Spleen (tissue), 11 donors: ENCODE measurements around the gene LINC01488. TPM values are rescaled to one million over a fixed set of nuclear protein-coding genes. Genes with fewer than 3 reads are reported as not detected.
A peak's percentile ranks its signal among the peaks of the same experiment; 100 is the strongest.

Source experiments
- DNase-seq: peaks from one replicate; pipeline ENCODE4 v3.0.0-alpha.2; 2020
- H3K27ac ChIP-seq, 8 donors: fragments of 200-600 bp; sonication (generic) in 7 of 8; 1 replicate in 4 of 8; 2 replicates in 4 of 8; pipeline versions ENCODE4 v1.5.0 to v1.8.0; 2016 to 2021; ENCODE audit warnings: inconsistent platforms in 4 of 8, mild to moderate bottlenecking in 4 of 8, moderate library complexity in 1 of 8
- H3K27me3 ChIP-seq, 7 donors: fragments of 200-600 bp; sonication (generic) in 6 of 7; replicated peaks in 1 of 7; 1 replicate in 4 of 7; 2 replicates in 3 of 7; pipeline versions ENCODE4 v1.5.0 to v1.8.0; 2016 to 2021; ENCODE audit warnings: inconsistent platforms in 3 of 7, mild to moderate bottlenecking in 1 of 7
- H3K36me3 ChIP-seq, 6 donors: fragments of 200-600 bp; sonication (generic) in 5 of 6; 1 replicate in 4 of 6; 2 replicates in 2 of 6; pipeline versions ENCODE4 v1.5.0 to v1.8.0; 2016 to 2021; ENCODE audit warnings: inconsistent platforms in 2 of 6
- H3K4me1 ChIP-seq, 6 donors: fragments of 200-600 bp; sonication (generic) in 5 of 6; 1 replicate in 3 of 6; 2 replicates in 3 of 6; pipeline versions ENCODE4 v1.5.0 to v1.8.0; 2016 to 2021; ENCODE audit warnings: inconsistent platforms in 3 of 6
- H3K4me3 ChIP-seq, 8 donors: fragments of 200-600 bp; sonication (generic) in 7 of 8; 1 replicate in 4 of 8; 2 replicates in 4 of 8; pipeline versions ENCODE4 v1.5.0 to v1.8.0; 2016 to 2021; ENCODE audit warnings: inconsistent platforms in 4 of 8, mild to moderate bottlenecking in 4 of 8, moderate library complexity in 2 of 8
- H3K9me3 ChIP-seq, 8 donors: fragments of 200-600 bp; sonication (generic) in 7 of 8; 1 replicate in 4 of 8; 2 replicates in 4 of 8; pipeline versions ENCODE4 v1.5.0 to v1.8.0; 2016 to 2021; ENCODE audit warnings: inconsistent platforms in 4 of 8
- CTCF ChIP-seq, 11 experiments: fragments of 200-600 bp in 7 of 11; fragments of 450-650 bp in 4 of 11; sonication (generic) in 4 of 11; IDR thresholded peaks in 8 of 11; conservative IDR thresholded peaks in 3 of 11; 1 replicate in 7 of 11; 2 replicates in 4 of 11; pipeline versions ENCODE4 v1.4.0 to v1.8.0; 2016 to 2021; ENCODE audit warnings: antibody characterized with exemption in 11 of 11, inconsistent platforms in 4 of 11, mild to moderate bottlenecking in 1 of 11
- POLR2A ChIP-seq, 3 donors: fragments of 450-650 bp; IDR thresholded peaks; one replicate each; pipeline ENCODE4 v1.5.1; 2017; ENCODE audit warnings: antibody characterized with exemption in 3 of 3, mild to moderate bottlenecking in 1 of 3
- POLR2AphosphoS5 ChIP-seq, 3 donors: sonication (generic); formaldehyde crosslinking; IDR thresholded peaks; one replicate each; pipeline ENCODE4 v1.5.1; 2017; ENCODE audit warnings: antibody characterized with exemption in 3 of 3
- WGBS, 5 donors: extraction: QIAGEN DNeasy Blood & Tissue Kit in 3 of 5; methylation state at CpG; one replicate each; pipeline versions ENCODE4 v1.1.5 to v1.1.7; 2013 to 2018; 5-methylcytosine and 5-hydroxymethylcytosine counted together
- intact Hi-C: fragments of 100-400 bp; cut with DNase I; formaldehyde crosslinking; loops from one replicate; pipeline ENCODE4 v1.15.0; 2023; ENCODE audit warnings: low total_unique reads
- polyA plus RNA-seq, 3 donors: library from polyadenylated mRNA; stranded (reverse); fragments of 200-250 nt; gene quantifications; one replicate each; pipeline ENCODE4 v1.2.1, GENCODE V29; 2013
- total RNA-seq, 7 donors: library from RNA; depleted of rRNA in 3 of 7; stranded (reverse); fragments of >200 nt in 3 of 7; fragmentation: NEBNext Ultra II Directional in 4 of 7; extraction: Animal tissue kit (Norgen Biotek cat#: 25700) in 4 of 7; gene quantifications; one replicate each; pipeline versions ENCODE4 v1.1.0 to v1.2.1, GENCODE V29; 2016 to 2021
- donor health status: healthy with polysubstance abuse.
- donor health status: DM: no; HTN: no; CAD: no; lungs with moderate emphysema.
- donor health status: DM: no; HTN: no; CAD: no.
- donor health status: Bipolar disorder and iron deficiency.
- donor health status: healthy.
- donor health status: DM: no; HTN: no; CAD: no.
- donor health status: DM: yes; HTN: yes; CAD: no.

LINC01488 gene
- total and polyA plus RNA-seq, 10 donors = not detected

- TF ChIP-seq CTCF (IDR thresholded peaks at IDR 0.05 in 8 of 11, conservative IDR thresholded peaks at IDR 0.05 in 3 of 11) = no peak
- no peak for TF ChIP-seq POLR2AphosphoS5 (IDR thresholded peaks at IDR 0.05)
- WGBS, 5 donors = 90 to 96% (median 93%) methylated on average over 25 to 26 of the region's 26 CpGs
- intact Hi-C loops = no loop called here
- peak; percentile 54 for DNase-seq
- H3K27ac ChIP-seq = no peak overlapping the region
- H3K27me3 ChIP-seq = no peaks in the 10 kb centered on the region
- H3K4me1 ChIP-seq = peaks cover 0 to 5% (median 2%) of the 10 kb centered on the region in 6 donors
- H3K36me3 ChIP-seq = no peaks in the 10 kb centered on the region
- peaks cover 0 to 9% (median 0%) of the 10 kb centered on the region in 8 donors for H3K9me3 ChIP-seq
- H3K4me3 ChIP-seq = no peak overlapping the region
Observed at GRCh38 chr11:69501891-69502860, 20.7 kb downstream of the LINC01488 start.

- H3K9me3 ChIP-seq = peaks cover 0 to 9% (median 0%) of the 10 kb centered on the region in 8 donors
- 76 to 93% (median 91%) methylated on average over 7 to 9 of the region's 9 CpGs for WGBS, 5 donors
- peak; percentile 41 for DNase-seq
- intact Hi-C loops = no loop called here
- no peaks in the 10 kb centered on the region for H3K27me3 ChIP-seq
- no peak overlapping the region for H3K27ac ChIP-seq
- H3K4me1 ChIP-seq = peaks cover 0 to under 1% (median 0%) of the 10 kb centered on the region in 6 donors
- TF ChIP-seq POLR2AphosphoS5 (IDR thresholded peaks at IDR 0.05) = no peak
- no peak for TF ChIP-seq POLR2A (IDR thresholded peaks at IDR 0.05)
- TF ChIP-seq CTCF (IDR thresholded peaks at IDR 0.05 in 8 of 11, conservative IDR thresholded peaks at IDR 0.05 in 3 of 11) = no peak
- H3K36me3 ChIP-seq = no peaks in the 10 kb centered on the region
- no peak overlapping the region for H3K4me3 ChIP-seq
Observed at GRCh38 chr11:69504127-69504526, 22.7 kb downstream of the LINC01488 start.

GRCh38 chr11:69504576-69505335, 23.3 kb downstream of the LINC01488 start:
- H3K9me3 ChIP-seq = peaks cover 0 to 9% (median 0%) of the 10 kb centered on the region in 8 donors
- H3K4me3 ChIP-seq = no peak overlapping the region
- WGBS, 5 donors = 86 to 91% (median 87%) methylated on average over 10 of the region's 10 CpGs
- peak; percentile 38 for DNase-seq
- intact Hi-C loops = no loop called here
- H3K27me3 ChIP-seq = no peaks in the 10 kb centered on the region
- H3K36me3 ChIP-seq = no peaks in the 10 kb centered on the region
- H3K27ac ChIP-seq = no peak overlapping the region
- TF ChIP-seq POLR2A (IDR thresholded peaks at IDR 0.05) (no peak), CTCF (IDR thresholded peaks at IDR 0.05 in 8 of 11, conservative IDR thresholded peaks at IDR 0.05 in 3 of 11) (no peak), POLR2AphosphoS5 (IDR thresholded peaks at IDR 0.05) (no peak)
- peaks cover 0 to 4% (median 0%) of the 10 kb centered on the region in 6 donors for H3K4me1 ChIP-seq
